IMR-90 (cell line): ENCODE data around the gene CCKAR. TPM values are rescaled to one million over a fixed set of nuclear protein-coding genes. Genes with fewer than 3 reads are reported as not detected.
A peak's percentile ranks its signal among the peaks of the same experiment; 100 is the strongest.

Experiments used
- ATAC-seq: fragments of 200-7000 bp; cut with Tn5 transposase; 2 replicates; pipeline ENCODE4 v1.9.1; 2020; ENCODE audit warnings: low read depth, mild to moderate bottlenecking, moderate library complexity
- BruUV-seq: library from RNA; stranded (reverse); fragments of 400-500 nt; replicated peaks from 2 replicates; lab custom pipeline; 2021; lab: Mats Ljungman, UMichigan
- CTCF ChIA-PET: fragments of 300-600 bp; formaldehyde crosslinking; extraction: SDS; loops from one replicate; lab custom pipeline; 2021; ENCODE audit warnings: antibody characterized with exemption; lab: Yijun Ruan, JAX
- POLR2A ChIA-PET: fragments of 300-600 bp; sonication (Branson Sonifier 250); formaldehyde crosslinking; loops from one replicate; lab custom pipeline; 2022; ENCODE audit warnings: antibody characterized with exemption; ENCODE audit not compliant: unreplicated experiment; lab: Charles Lee
- DNase-seq: peaks from one replicate; pipeline ENCODE4 v3.0.0; 2013
- H2AFZ ChIP-seq: replicated peaks from 2 replicates; pipeline ENCODE3; 2013; ENCODE audit warnings: low read length, mild to moderate bottlenecking; ENCODE audit not compliant: poor library complexity
- H2AK5ac ChIP-seq: 2 replicates; pipeline ENCODE4 v1.6.1; 2013; ENCODE audit warnings: low read depth, low read length, inconsistent platforms
- H2AK9ac ChIP-seq: replicated peaks from 2 replicates; pipeline ENCODE3; 2013; ENCODE audit warnings: mild to moderate bottlenecking, low read depth, low read length, moderate library complexity; ENCODE audit not compliant: poor library complexity
- H2BK120ac ChIP-seq: 2 replicates; pipeline ENCODE4 v1.6.1; 2013; ENCODE audit warnings: low read depth, low read length, inconsistent platforms
- H2BK15ac ChIP-seq: 3 replicates; pipeline ENCODE4 v1.6.1; 2013; ENCODE audit warnings: low read depth, low read length, inconsistent platforms
- H2BK20ac ChIP-seq: 2 replicates; pipeline ENCODE4 v1.6.1; 2013; ENCODE audit warnings: low read depth, mild to moderate bottlenecking, inconsistent platforms, low read length, moderate library complexity
- H2BK5ac ChIP-seq: 2 replicates; pipeline ENCODE4 v1.6.1; 2013; ENCODE audit warnings: mild to moderate bottlenecking, low read depth, low read length, inconsistent platforms; ENCODE audit not compliant: poor library complexity, severe bottlenecking
- H3K14ac ChIP-seq: replicated peaks from 2 replicates; pipeline ENCODE4 v1.6.1; 2013; ENCODE audit warnings: low read depth, low read length, inconsistent platforms
- H3K18ac ChIP-seq: 2 replicates; pipeline ENCODE4 v1.6.1; 2013; ENCODE audit warnings: low read depth, low read length, control low read depth
- H3K23ac ChIP-seq: 2 replicates; pipeline ENCODE4 v1.6.1; 2013; ENCODE audit warnings: low read depth, low read length, inconsistent platforms
- H3K27ac ChIP-seq: 2 replicates; pipeline ENCODE4 v1.5.1; 2013; ENCODE audit warnings: mild to moderate bottlenecking, control low read depth, low read length; ENCODE audit not compliant: insufficient read depth
- H3K27me3 ChIP-seq: 2 replicates; pipeline ENCODE4 v1.6.1; 2013; ENCODE audit warnings: low read length; ENCODE audit not compliant: control insufficient read depth, insufficient read depth
- H3K36me3 ChIP-seq: 2 replicates; pipeline ENCODE4 v1.6.1; 2013; ENCODE audit warnings: low read length, mixed read lengths; ENCODE audit not compliant: control insufficient read depth, insufficient read depth
- H3K4ac ChIP-seq: 2 replicates; pipeline ENCODE4 v1.6.1; 2013; ENCODE audit warnings: low read depth, low read length, inconsistent platforms
- H3K4me1 ChIP-seq: 2 replicates; pipeline ENCODE4 v1.6.1; 2013; ENCODE audit warnings: low read length, mixed read lengths; ENCODE audit not compliant: control insufficient read depth, insufficient read depth
- H3K4me2 ChIP-seq: 2 replicates; pipeline ENCODE4 v1.6.1; 2013; ENCODE audit warnings: low read depth, mild to moderate bottlenecking, control low read depth, low read length, moderate library complexity
- H3K4me3 ChIP-seq: 2 replicates; pipeline ENCODE4 v1.5.1; 2013; ENCODE audit warnings: low read depth, mild to moderate bottlenecking, control low read depth, low read length, moderate library complexity; ENCODE audit not compliant: insufficient read depth
- H3K56ac ChIP-seq: 2 replicates; pipeline ENCODE4 v1.6.1; 2013; ENCODE audit warnings: low read length, inconsistent platforms; ENCODE audit not compliant: insufficient read depth; ENCODE audit errors: extremely low read depth
- H3K79me1 ChIP-seq, 2 experiments: 2 replicates each; pipeline ENCODE4 v1.6.1; 2013; ENCODE audit warnings: low read length in 2 of 2, inconsistent platforms in 1 of 2, low read depth in 1 of 2
- H3K9ac ChIP-seq: 2 replicates; pipeline ENCODE4 v1.6.1; 2013; ENCODE audit warnings: low read depth, low read length, control low read depth
- H3K9me1 ChIP-seq: 2 replicates; pipeline ENCODE4 v1.6.1; 2013; ENCODE audit warnings: low read length, inconsistent platforms; ENCODE audit not compliant: insufficient read depth
- H3K9me3 ChIP-seq: 2 replicates; pipeline ENCODE4 v1.6.1; 2013; ENCODE audit warnings: low read length; ENCODE audit not compliant: control insufficient read depth, insufficient read depth
- H4K20me1 ChIP-seq: 2 replicates; pipeline ENCODE4 v1.6.1; 2013; ENCODE audit warnings: low read length, inconsistent platforms; ENCODE audit not compliant: insufficient read depth
- H4K5ac ChIP-seq: 2 replicates; pipeline ENCODE4 v1.6.1; 2013; ENCODE audit warnings: mild to moderate bottlenecking, low read depth, low read length, control low read depth
- H4K8ac ChIP-seq, 2 experiments: 2 replicates each; pipeline ENCODE4 v1.6.1; 2013; ENCODE audit warnings: low read depth in 2 of 2, low read length in 2 of 2, control low read depth in 1 of 2, inconsistent platforms in 1 of 2
- H4K91ac ChIP-seq: 2 replicates; pipeline ENCODE4 v1.6.1; 2013; ENCODE audit warnings: low read depth, low read length, inconsistent platforms; ENCODE audit not compliant: insufficient read depth
- BHLHE40 ChIP-seq: fragments of 150-350 bp; IDR thresholded peaks from 2 replicates; pipeline ENCODE4 v1.6.1; 2016; ENCODE audit warnings: mild to moderate bottlenecking, low read depth, low read length
- MXI1 ChIP-seq: IDR thresholded peaks from 2 replicates; pipeline ENCODE4 v1.6.1; 2012; ENCODE audit warnings: low read depth, mild to moderate bottlenecking, low read length, moderate library complexity, borderline replicate concordance
- NFE2L2 ChIP-seq: fragments of 150-350 bp; IDR thresholded peaks from 2 replicates; pipeline ENCODE4 v1.6.1; 2016; ENCODE audit warnings: low read depth, mild to moderate bottlenecking, low read length
- RFX5 ChIP-seq: IDR thresholded peaks from 2 replicates; pipeline ENCODE4 v1.8.0; 2012; ENCODE audit warnings: low read depth, mild to moderate bottlenecking, low read length, moderate library complexity
- WGBS, 2 experiments: methylation state at CpG; one replicate each; pipeline versions ENCODE4 v1.1.5 to v1.1.7; 2013; ENCODE audit warnings: missing lambda C conversion rate in 2 of 2; ENCODE audit not compliant: insufficient read length in 1 of 2; ENCODE audit errors: extremely low coverage in 2 of 2; 5-methylcytosine and 5-hydroxymethylcytosine counted together
- dilution Hi-C: fragments of 300-500 bp; cut with HindIII; formaldehyde crosslinking; loops from one replicate; pipeline ENCODE4 v1.14.3; 2018; ENCODE audit warnings: low sequenced_read_pairs; ENCODE audit not compliant: unreplicated experiment
- in situ Hi-C: fragments of 300-500 bp; cut with MboI; formaldehyde crosslinking; loops from 3 replicates; pipeline ENCODE4 v1.14.3; 2019; ENCODE audit warnings: low sequenced_read_pairs, inconsistent platforms, mixed read lengths
- intact Hi-C: fragments of 100-400 bp; cut with micrococcal nuclease; formaldehyde crosslinking; loops from 2 replicates; pipeline ENCODE4 v1.10.0; 2022
- polyA plus RNA-seq, 3 experiments: library from polyadenylated mRNA; depleted of rRNA; stranded (reverse); fragments of >200 nt; gene quantifications; 2 replicates each; pipeline ENCODE4 v1.2.3, GENCODE V29; 2012; ENCODE audit warnings: low replicate concordance in 1 of 3
- total RNA-seq: library from RNA; depleted of rRNA; stranded (reverse); fragments of >200 nt; gene quantifications from 2 replicates; pipeline ENCODE4 v1.2.3, GENCODE V29; 2012

The CCKAR gene
- total and polyA plus RNA-seq, 2 of the 4 experiments (the other 2 are of a cell fraction): not detected

DNA sequence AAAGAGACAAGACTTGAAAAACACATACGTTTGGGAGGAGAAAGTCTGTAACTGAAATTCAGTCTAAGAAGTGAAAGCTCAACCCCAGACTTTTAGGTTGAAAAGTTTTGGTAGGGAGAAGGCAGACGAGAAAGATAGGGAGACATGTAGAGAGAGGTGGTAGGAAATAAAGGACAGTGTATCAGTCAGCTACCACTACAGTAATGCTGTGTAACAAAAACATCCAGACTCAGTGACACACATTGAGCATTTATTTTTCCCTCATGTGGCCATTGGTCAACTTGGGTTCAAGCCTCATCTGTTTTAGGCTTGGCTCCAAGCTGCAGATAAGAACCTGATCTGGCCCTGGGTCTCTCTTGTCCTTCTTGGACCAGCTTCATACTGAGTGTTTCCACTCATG is 26.9 kb downstream of the CCKAR start:
- Histone ChIP-seq H3K9ac (no peak overlapping the region), H2BK20ac (peak overlapping the region; percentile 74), H3K9me1 (peaks cover 4% of the 10 kb centered on the region), H3K18ac (peak overlapping the region; percentile 75), H3K23ac (no peak overlapping the region), H2BK5ac (peak overlapping the region; percentile 37), H2AFZ (no peak overlapping the region), H3K56ac (no peak overlapping the region), H3K4me1 (peaks cover 12% of the 10 kb centered on the region), H3K9me3 (peaks cover 5% of the 10 kb centered on the region; the same call in 1 of the 2 replicates), H4K5ac (peak overlapping the region; percentile 30; the same call in 1 of the 2 replicates), H4K91ac (no peak overlapping the region; the same call in 1 of the 2 replicates), H3K79me1 (no peaks in the 10 kb centered on the region), H3K27me3 (no peaks in the 10 kb centered on the region), H3K4me2 (no peak overlapping the region), H2AK5ac (peak overlapping the region; percentile 13), H3K27ac (peak overlapping the region; percentile 82; the same call in 1 of the 2 replicates), H2BK120ac (peak overlapping the region; percentile 14; the same call in 1 of the 2 replicates), H2AK9ac (no peak overlapping the region), H2BK15ac (peak overlapping the region; percentile 53; the same call in 1 of the 3 replicates), H3K4ac (no peak overlapping the region), H3K4me3 (no peak overlapping the region), H4K20me1 (no peaks in the 10 kb centered on the region), H3K36me3 (no peaks in the 10 kb centered on the region), H4K8ac (no peak overlapping the region), H3K14ac (no peak overlapping the region; the same call in 1 of the 2 replicates)
- in situ Hi-C loops (loop anchor here (25.0 kb wide), 1 partner anchor 549 kb away; no protein-coding TSS in a partner anchor), intact Hi-C loops (no loop called here), dilution Hi-C loops (no loop called here)
- no CpG with 5 or more reads among the region's 2 CpGs for WGBS, 2 experiments
- no peak for ATAC-seq
- no peak for DNase-seq
- POLR2A ChIA-PET: no interaction called here
- TF ChIP-seq NFE2L2: no peak
- TF ChIP-seq BHLHE40: no peak
- no peak for TF ChIP-seq RFX5
- TF ChIP-seq MXI1: no peak
- CTCF ChIA-PET: interaction anchor here (0.8 to 0.9 kb wide), 2 partner anchors 22 to 114 kb away, joined by 3 read pairs; no protein-coding TSS in a partner anchor
- BruUV-seq: no TSS peak
